ENCODE data around the gene DCUN1D1. TPM values are rescaled to one million over a fixed set of nuclear protein-coding genes. Genes with fewer than 3 reads are reported as not detected.

The DCUN1D1 gene
- total and polyA plus RNA-seq, 10 of the 15 experiments (the other 5 are each of a cell fraction or from before 2014, with no cell fraction given) = 19.8 to 47.4 (median 30.8) TPM

DNA sequence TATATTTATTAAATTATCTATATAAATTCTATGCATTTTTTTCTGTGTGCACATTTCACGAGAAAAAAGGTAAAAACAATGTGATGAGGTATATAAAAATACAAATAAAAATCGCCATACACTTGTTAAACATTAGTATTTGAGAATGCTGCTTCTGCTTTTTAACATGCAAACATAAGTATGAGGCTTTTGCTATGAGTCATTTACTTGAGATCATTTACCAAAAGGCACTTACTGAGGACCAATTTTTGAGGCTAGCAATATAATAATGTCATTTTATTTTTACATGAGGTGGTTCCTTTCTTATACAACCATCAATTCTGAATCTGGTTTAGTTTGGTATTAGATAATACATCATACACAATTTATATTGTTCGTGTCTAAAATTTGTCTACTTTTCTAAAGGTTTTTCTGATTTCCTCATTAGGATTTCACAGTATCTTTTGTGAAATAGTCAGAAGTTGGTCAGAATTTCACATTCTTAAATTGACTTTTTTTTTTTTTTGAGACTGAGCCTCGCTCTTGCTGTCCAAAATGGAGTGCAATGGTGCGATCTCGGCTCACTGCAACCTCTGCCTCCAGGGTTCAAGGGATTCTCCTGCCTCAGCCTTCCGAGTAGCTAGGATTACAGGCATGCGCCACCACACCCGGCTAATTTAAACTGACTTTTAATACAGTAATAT lies 25.6 kb downstream of the DCUN1D1 start (continued):
- TF ChIP-seq, protein P1, sequence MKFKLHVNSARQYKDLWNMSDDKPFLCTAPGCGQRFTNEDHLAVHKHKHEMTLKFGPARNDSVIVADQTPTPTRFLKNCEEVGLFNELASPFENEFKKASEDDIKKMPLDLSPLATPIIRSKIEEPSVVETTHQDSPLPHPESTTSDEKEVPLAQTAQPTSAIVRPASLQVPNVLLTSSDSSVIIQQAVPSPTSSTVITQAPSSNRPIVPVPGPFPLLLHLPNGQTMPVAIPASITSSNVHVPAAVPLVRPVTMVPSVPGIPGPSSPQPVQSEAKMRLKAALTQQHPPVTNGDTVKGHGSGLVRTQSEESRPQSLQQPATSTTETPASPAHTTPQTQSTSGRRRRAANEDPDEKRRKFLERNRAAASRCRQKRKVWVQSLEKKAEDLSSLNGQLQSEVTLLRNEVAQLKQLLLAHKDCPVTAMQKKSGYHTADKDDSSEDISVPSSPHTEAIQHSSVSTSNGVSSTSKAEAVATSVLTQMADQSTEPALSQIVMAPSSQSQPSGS (IDR thresholded peaks at IDR 0.05; ENCODE audit: low read length) = peak; percentile 54; the same call in 1 of the 2 replicates
- TF ChIP-seq SPI1 (IDR thresholded peaks at IDR 0.05; ENCODE audit: borderline replicate concordance, insufficient read depth, low read depth, low read length) = peak; percentile 66; the same call in 1 of the 2 replicates
- TF ChIP-seq, protein P2, sequence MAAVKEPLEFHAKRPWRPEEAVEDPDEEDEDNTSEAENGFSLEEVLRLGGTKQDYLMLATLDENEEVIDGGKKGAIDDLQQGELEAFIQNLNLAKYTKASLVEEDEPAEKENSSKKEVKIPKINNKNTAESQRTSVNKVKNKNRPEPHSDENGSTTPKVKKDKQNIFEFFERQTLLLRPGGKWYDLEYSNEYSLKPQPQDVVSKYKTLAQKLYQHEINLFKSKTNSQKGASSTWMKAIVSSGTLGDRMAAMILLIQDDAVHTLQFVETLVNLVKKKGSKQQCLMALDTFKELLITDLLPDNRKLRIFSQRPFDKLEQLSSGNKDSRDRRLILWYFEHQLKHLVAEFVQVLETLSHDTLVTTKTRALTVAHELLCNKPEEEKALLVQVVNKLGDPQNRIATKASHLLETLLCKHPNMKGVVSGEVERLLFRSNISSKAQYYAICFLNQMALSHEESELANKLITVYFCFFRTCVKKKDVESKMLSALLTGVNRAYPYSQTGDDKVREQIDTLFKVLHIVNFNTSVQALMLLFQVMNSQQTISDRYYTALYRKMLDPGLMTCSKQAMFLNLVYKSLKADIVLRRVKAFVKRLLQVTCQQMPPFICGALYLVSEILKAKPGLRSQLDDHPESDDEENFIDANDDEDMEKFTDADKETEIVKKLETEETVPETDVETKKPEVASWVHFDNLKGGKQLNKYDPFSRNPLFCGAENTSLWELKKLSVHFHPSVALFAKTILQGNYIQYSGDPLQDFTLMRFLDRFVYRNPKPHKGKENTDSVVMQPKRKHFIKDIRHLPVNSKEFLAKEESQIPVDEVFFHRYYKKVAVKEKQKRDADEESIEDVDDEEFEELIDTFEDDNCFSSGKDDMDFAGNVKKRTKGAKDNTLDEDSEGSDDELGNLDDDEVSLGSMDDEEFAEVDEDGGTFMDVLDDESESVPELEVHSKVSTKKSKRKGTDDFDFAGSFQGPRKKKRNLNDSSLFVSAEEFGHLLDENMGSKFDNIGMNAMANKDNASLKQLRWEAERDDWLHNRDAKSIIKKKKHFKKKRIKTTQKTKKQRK (IDR thresholded peaks at IDR 0.05; ENCODE audit: low read depth, low read length) = no peak
- no peak for TF ChIP-seq NBN (IDR thresholded peaks at IDR 0.05)
- TF ChIP-seq, protein P3, sequence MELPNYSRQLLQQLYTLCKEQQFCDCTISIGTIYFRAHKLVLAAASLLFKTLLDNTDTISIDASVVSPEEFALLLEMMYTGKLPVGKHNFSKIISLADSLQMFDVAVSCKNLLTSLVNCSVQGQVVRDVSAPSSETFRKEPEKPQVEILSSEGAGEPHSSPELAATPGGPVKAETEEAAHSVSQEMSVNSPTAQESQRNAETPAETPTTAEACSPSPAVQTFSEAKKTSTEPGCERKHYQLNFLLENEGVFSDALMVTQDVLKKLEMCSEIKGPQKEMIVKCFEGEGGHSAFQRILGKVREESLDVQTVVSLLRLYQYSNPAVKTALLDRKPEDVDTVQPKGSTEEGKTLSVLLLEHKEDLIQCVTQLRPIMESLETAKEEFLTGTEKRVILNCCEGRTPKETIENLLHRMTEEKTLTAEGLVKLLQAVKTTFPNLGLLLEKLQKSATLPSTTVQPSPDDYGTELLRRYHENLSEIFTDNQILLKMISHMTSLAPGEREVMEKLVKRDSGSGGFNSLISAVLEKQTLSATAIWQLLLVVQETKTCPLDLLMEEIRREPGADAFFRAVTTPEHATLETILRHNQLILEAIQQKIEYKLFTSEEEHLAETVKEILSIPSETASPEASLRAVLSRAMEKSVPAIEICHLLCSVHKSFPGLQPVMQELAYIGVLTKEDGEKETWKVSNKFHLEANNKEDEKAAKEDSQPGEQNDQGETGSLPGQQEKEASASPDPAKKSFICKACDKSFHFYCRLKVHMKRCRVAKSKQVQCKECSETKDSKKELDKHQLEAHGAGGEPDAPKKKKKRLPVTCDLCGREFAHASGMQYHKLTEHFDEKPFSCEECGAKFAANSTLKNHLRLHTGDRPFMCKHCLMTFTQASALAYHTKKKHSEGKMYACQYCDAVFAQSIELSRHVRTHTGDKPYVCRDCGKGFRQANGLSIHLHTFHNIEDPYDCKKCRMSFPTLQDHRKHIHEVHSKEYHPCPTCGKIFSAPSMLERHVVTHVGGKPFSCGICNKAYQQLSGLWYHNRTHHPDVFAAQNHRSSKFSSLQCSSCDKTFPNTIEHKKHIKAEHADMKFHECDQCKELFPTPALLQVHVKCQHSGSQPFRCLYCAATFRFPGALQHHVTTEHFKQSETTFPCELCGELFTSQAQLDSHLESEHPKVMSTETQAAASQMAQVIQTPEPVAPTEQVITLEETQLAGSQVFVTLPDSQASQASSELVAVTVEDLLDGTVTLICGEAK (IDR thresholded peaks at IDR 0.05; ENCODE audit: borderline replicate concordance) = no peak
- TF ChIP-seq EP300 (IDR thresholded peaks at IDR 0.05; ENCODE audit: borderline replicate concordance in 1 of 2, control insufficient read depth in 1 of 2, low read depth in 2 of 2, low read length in 2 of 2) = peak in 1 of 2 experiments; percentile 36; a peak in 1 of 4 replicates
- TF ChIP-seq, protein P4, sequence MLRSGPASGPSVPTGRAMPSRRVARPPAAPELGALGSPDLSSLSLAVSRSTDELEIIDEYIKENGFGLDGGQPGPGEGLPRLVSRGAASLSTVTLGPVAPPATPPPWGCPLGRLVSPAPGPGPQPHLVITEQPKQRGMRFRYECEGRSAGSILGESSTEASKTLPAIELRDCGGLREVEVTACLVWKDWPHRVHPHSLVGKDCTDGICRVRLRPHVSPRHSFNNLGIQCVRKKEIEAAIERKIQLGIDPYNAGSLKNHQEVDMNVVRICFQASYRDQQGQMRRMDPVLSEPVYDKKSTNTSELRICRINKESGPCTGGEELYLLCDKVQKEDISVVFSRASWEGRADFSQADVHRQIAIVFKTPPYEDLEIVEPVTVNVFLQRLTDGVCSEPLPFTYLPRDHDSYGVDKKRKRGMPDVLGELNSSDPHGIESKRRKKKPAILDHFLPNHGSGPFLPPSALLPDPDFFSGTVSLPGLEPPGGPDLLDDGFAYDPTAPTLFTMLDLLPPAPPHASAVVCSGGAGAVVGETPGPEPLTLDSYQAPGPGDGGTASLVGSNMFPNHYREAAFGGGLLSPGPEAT (IDR thresholded peaks at IDR 0.05; ENCODE audit: low read depth) = peak; percentile 41; the same call in 1 of the 2 replicates
- TF ChIP-seq POU2F2 (IDR thresholded peaks at IDR 0.05; ENCODE audit: borderline replicate concordance, low read depth, low read length) = no peak
- no peak for TF ChIP-seq RBBP5 (conservative IDR thresholded peaks at IDR 0.05)
- no peak for TF ChIP-seq PAX8 (IDR thresholded peaks at IDR 0.05)
- peak; percentile 79 for TF ChIP-seq ATF7 (IDR thresholded peaks at IDR 0.05; ENCODE audit: low read depth)
- peak; percentile 80 for TF ChIP-seq JUNB (IDR thresholded peaks at IDR 0.05)
